Lower lobe of right lung (tissue), 2 donors: Measurements from ENCODE around the gene SLX4IP. TPM values are rescaled to one million over a fixed set of nuclear protein-coding genes. Genes with fewer than 3 reads are reported as not detected.

Experiments
- ATAC-seq, 2 donors: fragments of 200-7000 bp; cut with Tn5 transposase; one replicate each; pipeline ENCODE4 v1.9.1; 2020 to 2022; ENCODE audit warnings: mild to moderate bottlenecking in 2 of 2, moderate library complexity in 2 of 2
- DNase-seq: peaks from one replicate; pipeline ENCODE4 v3.0.0-alpha.2; 2020
- H3K27ac ChIP-seq: fragments of 200-600 bp; one replicate; pipeline ENCODE4 v1.8.0; 2022
- H3K27me3 ChIP-seq: fragments of 200-600 bp; one replicate; pipeline ENCODE4 v1.8.0; 2022; ENCODE audit warnings: low read depth
- H3K36me3 ChIP-seq: fragments of 200-600 bp; one replicate; pipeline ENCODE4 v1.8.0; 2022; ENCODE audit warnings: mild to moderate bottlenecking
- H3K4me1 ChIP-seq: fragments of 200-600 bp; one replicate; pipeline ENCODE4 v1.8.0; 2022
- H3K4me3 ChIP-seq: fragments of 200-600 bp; one replicate; pipeline ENCODE4 v1.8.0; 2022; ENCODE audit warnings: mild to moderate bottlenecking
- H3K9me3 ChIP-seq: fragments of 200-600 bp; one replicate; pipeline ENCODE4 v1.8.0; 2022
- intact Hi-C: fragments of 100-400 bp; cut with DNase I; formaldehyde crosslinking; loops from one replicate; pipeline ENCODE4 v1.11.0; 2022
- total RNA-seq: library from RNA; stranded (reverse); fragmentation: NEBNext Ultra II Directional; extraction: Animal tissue kit (Norgen Biotek cat#: 25700); gene quantifications from one replicate; pipeline ENCODE4 v1.2.1, GENCODE V29; 2021
- TF ChIP-seq, protein P1 (sequence below): fragments of 200-600 bp; IDR thresholded peaks from one replicate; pipeline ENCODE4 v1.8.0; 2022; ENCODE audit warnings: antibody characterized with exemption, mild to moderate bottlenecking
- donor health status: DM: no; HTN: yes; CAD: no; lungs with severe emphysema.

The SLX4IP gene
- total RNA-seq, 1 donor from 2014 or later: 5.8 TPM

DNA sequence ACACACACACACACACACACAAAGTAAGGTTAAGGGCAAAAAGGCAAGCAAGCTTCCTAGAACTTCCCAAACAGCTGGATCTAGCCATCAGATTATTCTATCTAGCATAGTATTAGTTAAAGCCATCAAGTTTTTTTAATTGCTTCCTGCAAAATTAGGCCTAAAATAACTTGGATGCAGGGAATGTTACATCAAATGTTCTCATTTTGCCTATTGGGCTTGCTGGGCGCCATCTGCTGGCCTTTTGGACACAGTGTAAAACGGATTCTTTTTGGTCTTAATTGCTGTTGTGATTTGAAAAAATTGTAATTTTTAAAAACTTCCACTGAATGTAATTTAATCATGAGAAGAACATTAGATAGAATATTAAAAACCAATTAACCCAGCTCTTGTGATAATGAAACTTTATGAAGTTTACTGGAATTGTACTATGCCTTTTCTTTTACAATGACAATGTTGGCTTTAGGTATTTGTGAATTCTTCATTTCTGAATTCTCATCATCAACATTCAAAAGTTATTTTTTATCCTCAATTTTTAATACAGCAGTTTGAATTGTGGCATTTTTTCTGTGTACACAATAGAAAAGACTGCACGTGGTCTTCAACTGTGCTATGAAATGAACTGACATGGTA is 7.9 kb upstream of the SLX4IP start:
- DNase-seq (peak; percentile 67), ATAC-seq (peak; percentile 42 to 68)
- intact Hi-C loops: no loop called here
- peaks cover 4% of the 10 kb centered on the region for H3K36me3 ChIP-seq
- H3K4me3 ChIP-seq: no peak overlapping the region
- no peaks in the 10 kb centered on the region for H3K9me3 ChIP-seq
- no peaks in the 10 kb centered on the region for H3K27me3 ChIP-seq
- TF ChIP-seq, protein P1, sequence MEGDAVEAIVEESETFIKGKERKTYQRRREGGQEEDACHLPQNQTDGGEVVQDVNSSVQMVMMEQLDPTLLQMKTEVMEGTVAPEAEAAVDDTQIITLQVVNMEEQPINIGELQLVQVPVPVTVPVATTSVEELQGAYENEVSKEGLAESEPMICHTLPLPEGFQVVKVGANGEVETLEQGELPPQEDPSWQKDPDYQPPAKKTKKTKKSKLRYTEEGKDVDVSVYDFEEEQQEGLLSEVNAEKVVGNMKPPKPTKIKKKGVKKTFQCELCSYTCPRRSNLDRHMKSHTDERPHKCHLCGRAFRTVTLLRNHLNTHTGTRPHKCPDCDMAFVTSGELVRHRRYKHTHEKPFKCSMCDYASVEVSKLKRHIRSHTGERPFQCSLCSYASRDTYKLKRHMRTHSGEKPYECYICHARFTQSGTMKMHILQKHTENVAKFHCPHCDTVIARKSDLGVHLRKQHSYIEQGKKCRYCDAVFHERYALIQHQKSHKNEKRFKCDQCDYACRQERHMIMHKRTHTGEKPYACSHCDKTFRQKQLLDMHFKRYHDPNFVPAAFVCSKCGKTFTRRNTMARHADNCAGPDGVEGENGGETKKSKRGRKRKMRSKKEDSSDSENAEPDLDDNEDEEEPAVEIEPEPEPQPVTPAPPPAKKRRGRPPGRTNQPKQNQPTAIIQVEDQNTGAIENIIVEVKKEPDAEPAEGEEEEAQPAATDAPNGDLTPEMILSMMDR: peak; percentile 83
- peaks cover 12% of the 10 kb centered on the region for H3K4me1 ChIP-seq
- no peak overlapping the region for H3K27ac ChIP-seq

DNA sequence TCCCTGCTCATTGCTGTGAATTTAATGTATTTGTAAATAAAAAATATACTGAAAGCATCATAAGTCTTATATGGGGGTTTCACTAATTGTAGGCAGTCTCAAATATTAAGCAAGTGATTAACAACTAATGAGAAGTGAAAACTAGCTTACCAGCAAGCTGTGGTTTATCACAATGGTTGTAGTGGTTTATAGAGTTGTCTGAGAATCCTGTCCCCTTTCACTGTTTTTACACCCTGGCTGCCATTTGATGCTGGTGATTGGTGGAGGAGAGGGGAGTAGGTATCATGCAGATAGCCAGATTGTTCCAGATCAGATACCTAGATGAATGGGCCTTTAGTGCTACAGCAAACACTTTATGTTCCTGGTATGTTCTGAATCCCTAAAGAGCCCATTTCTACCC is 7.1 kb upstream of the SLX4IP start:
- H3K4me1 ChIP-seq: peaks cover 21% of the 10 kb centered on the region
- H3K9me3 ChIP-seq: no peaks in the 10 kb centered on the region
- intact Hi-C loops: no loop called here
- no peak overlapping the region for H3K4me3 ChIP-seq
- peaks cover 4% of the 10 kb centered on the region for H3K36me3 ChIP-seq
- no peak for ATAC-seq
- H3K27me3 ChIP-seq: no peaks in the 10 kb centered on the region
- TF ChIP-seq, protein P1: no peak
- H3K27ac ChIP-seq: no peak overlapping the region
- DNase-seq: no peak

DNA sequence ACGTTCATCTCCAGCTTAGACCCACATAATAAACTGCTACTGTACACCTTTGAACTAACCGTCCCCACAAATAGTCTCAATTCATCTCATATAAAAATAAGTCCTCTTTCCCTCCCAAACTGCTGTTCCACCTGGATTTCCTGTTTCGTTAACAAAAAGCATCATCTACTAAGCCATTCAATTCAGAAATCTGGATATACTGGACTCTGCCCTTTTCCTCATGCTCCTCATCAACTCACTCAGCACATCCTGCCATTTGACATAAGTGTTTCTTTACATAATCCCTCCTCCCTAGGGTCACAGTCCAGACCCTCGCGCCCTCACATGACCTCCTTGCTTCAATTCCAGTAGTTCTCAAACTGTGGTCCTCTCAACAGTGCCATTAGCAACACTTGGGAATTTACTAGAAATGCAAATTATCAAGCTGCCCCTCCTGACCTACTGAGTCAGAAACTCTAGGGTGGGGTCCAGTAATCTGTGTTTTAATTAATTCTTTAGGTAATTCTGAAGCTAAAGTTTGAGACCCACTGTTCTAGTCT is 5.6 kb upstream of the SLX4IP start:
- Histone ChIP-seq H3K27me3 (no peaks in the 10 kb centered on the region), H3K27ac (no peak overlapping the region), H3K9me3 (no peaks in the 10 kb centered on the region), H3K4me1 (peaks cover 24% of the 10 kb centered on the region), H3K4me3 (no peak overlapping the region), H3K36me3 (peaks cover 4% of the 10 kb centered on the region)
- TF ChIP-seq, protein P1: no peak
- DNase-seq: no peak
- intact Hi-C loops: no loop called here
- ATAC-seq: no peak

DNA sequence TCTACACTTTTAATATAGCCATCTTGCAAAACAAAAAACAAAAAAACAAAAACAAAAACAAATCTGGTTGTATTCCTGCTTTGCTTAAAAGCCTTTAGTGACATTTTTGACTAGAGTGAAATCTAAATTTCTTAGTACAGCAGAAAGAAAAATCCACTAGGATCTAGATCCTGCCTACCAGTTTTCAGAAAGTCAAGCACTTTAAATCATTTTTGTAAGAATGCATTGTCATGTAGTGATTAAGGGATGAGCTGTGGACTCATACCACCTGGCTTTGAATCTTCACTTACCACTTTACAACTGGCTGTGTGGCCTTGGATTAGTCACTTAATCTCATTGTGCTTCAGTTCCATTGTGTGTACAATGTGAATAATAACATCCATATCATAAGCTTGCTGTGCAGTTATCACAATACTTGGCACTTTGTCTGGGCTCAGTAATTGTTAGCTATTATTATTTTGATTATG is 5.1 kb upstream of the SLX4IP start:
- H3K27ac ChIP-seq: no peak overlapping the region
- H3K9me3 ChIP-seq: no peaks in the 10 kb centered on the region
- peaks cover 4% of the 10 kb centered on the region for H3K36me3 ChIP-seq
- TF ChIP-seq, protein P1: no peak
- H3K27me3 ChIP-seq: no peaks in the 10 kb centered on the region
- DNase-seq: no peak
- no peak for ATAC-seq
- no peak overlapping the region for H3K4me3 ChIP-seq
- intact Hi-C loops: no loop called here
- H3K4me1 ChIP-seq: peaks cover 24% of the 10 kb centered on the region

DNA sequence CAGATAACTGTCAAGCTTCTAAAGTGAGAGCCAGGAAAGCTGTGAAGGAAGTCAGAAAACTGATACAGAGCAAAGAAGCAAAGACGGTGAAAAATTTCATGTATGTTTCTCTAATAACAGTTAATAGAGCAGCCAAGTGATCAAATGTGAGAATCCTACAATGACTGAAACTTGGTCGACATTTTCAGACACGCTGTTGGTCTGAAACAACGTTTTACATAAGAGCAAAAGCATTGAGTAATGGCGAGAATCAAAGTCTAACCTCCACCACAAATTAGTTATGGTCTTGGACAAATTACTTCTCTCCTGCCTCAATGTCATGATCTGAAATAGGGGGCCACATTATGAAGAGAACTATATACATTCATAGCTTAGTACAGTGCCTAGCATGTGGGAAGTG is 4.4 kb upstream of the SLX4IP start:
- Histone ChIP-seq H3K4me1 (peaks cover 27% of the 10 kb centered on the region), H3K9me3 (no peaks in the 10 kb centered on the region), H3K4me3 (no peak overlapping the region), H3K27ac (no peak overlapping the region), H3K36me3 (peaks cover 4% of the 10 kb centered on the region), H3K27me3 (no peaks in the 10 kb centered on the region)
- TF ChIP-seq, protein P1: no peak
- no peak for ATAC-seq
- intact Hi-C loops: no loop called here
- DNase-seq: no peak
